ENCODE measurements around the gene DCAKD. TPM values are rescaled to one million over a fixed set of nuclear protein-coding genes. Genes with fewer than 3 reads are reported as not detected.

DCAKD gene
- total RNA-seq, 1 donor, result 52.2 TPM

DNA sequence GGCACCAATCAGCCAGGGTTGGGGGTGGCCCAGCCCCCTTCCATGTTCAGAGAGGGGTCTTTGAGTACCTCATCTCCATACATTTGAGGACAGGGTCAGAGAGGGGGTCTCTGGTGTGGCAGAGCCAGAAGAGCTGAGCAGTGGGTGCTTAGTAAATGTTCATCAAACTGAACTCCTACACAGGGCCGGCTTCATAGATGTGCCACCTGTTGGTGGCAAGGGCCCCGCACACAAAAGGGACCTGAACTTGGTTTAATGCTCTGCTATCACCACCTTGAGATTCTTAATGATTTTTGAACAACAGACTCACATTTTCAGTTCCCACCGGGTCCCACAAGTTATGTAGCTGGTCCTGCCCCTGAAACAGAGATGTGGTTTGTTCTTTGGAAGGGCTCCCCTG, 74.4 kb downstream of the DCAKD start:
- TF ChIP-seq, protein P1, sequence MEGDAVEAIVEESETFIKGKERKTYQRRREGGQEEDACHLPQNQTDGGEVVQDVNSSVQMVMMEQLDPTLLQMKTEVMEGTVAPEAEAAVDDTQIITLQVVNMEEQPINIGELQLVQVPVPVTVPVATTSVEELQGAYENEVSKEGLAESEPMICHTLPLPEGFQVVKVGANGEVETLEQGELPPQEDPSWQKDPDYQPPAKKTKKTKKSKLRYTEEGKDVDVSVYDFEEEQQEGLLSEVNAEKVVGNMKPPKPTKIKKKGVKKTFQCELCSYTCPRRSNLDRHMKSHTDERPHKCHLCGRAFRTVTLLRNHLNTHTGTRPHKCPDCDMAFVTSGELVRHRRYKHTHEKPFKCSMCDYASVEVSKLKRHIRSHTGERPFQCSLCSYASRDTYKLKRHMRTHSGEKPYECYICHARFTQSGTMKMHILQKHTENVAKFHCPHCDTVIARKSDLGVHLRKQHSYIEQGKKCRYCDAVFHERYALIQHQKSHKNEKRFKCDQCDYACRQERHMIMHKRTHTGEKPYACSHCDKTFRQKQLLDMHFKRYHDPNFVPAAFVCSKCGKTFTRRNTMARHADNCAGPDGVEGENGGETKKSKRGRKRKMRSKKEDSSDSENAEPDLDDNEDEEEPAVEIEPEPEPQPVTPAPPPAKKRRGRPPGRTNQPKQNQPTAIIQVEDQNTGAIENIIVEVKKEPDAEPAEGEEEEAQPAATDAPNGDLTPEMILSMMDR (IDR thresholded peaks at IDR 0.05; ENCODE audit: insufficient read depth, low read depth, low read length), result no peak
- DNase-seq (ENCODE audit: low read depth), result no peak
- H3K4me3 ChIP-seq (ENCODE audit: low read depth, low read length), result no peak overlapping the region

DNA sequence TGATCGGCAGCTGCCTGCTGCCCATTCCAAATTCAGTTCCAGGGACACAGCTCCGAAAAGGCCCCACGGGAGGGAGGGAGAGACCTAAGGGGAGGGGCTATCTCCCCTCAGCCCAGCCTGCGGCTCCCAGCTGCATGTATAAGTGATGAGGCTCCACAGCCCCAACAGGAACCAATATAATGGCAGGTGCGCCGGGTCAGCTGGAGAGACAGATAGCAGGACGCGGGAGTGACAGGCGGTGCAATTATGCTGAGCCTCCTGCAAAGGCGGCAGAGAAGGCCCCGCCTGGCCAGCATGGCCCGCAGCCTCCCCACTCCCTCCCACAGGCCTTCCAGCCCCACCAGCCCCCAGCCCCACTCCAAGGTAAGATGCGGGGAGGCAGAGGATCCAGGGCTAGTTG, 75.2 kb downstream of the DCAKD start:
- no peak for DNase-seq (ENCODE audit: low read depth)
- H3K4me3 ChIP-seq (ENCODE audit: low read depth, low read length), result no peak overlapping the region
- TF ChIP-seq, protein P1 (IDR thresholded peaks at IDR 0.05; ENCODE audit: insufficient read depth, low read depth, low read length), result no peak

Small RNAs within 50 kb of the gene (small RNA-seq; reads per million reads assigned to genes)
- gene AC015936.2, result not detected
- not detected for gene RF00019

Other genes starting within 250 kb of the DCAKD start
- gene GJC1, start 221.3 kb downstream of the DCAKD start, total RNA-seq, result 30.2 and 40.6 TPM in 2 replicates
- not detected in 2 replicates for gene HIGD1B, start 203.7 kb downstream of the DCAKD start, total RNA-seq
- 75.6 and 83.8 TPM in 2 replicates for gene EFTUD2, start 152.2 kb downstream of the DCAKD start, total RNA-seq
- gene GFAP, start 136.1 kb downstream of the DCAKD start, total RNA-seq, result 0.86 and 1.9 TPM in 2 replicates
- 3.9 and 5.2 TPM in 2 replicates for gene KIF18B, start 103.9 kb downstream of the DCAKD start, total RNA-seq
- 0.43 and 0.97 TPM in 2 replicates for gene C1QL1, start 83.3 kb downstream of the DCAKD start, total RNA-seq
- gene NMT1, start 9.7 kb upstream of the DCAKD start, total RNA-seq, result 67.0 and 78.2 TPM in 2 replicates
- gene PLCD3, start 80.9 kb upstream of the DCAKD start, total RNA-seq, result 41.9 and 62.6 TPM in 2 replicates
- gene ACBD4, start 84.1 kb upstream of the DCAKD start, total RNA-seq, result 6.1 and 6.9 TPM in 2 replicates
- 8.4 and 11.7 TPM in 2 replicates for gene HEXIM1, start 96.8 kb upstream of the DCAKD start, total RNA-seq
- 6.1 and 6.9 TPM in 2 replicates for gene HEXIM2, start 110.2 kb upstream of the DCAKD start, total RNA-seq
- gene FMNL1, start 170.3 kb upstream of the DCAKD start, total RNA-seq, result 3.5 and 5.2 TPM in 2 replicates
- under 0.01 TPM in 1 of 2 replicates, not detected in the other for gene SPATA32, start 210.5 kb upstream of the DCAKD start, total RNA-seq